Vagina (tissue), 2 donors: Measurements from ENCODE around the gene RHNO1. TPM values are rescaled to one million over a fixed set of nuclear protein-coding genes. Genes with fewer than 3 reads are reported as not detected.

Experiments used
- DNase-seq, 2 donors: peaks; one replicate each; pipeline ENCODE4 v3.0.0-alpha.2; 2017; ENCODE audit errors: extremely low spot score in 2 of 2
- H3K27ac ChIP-seq: fragments of 200-600 bp; sonication (generic); one replicate; pipeline ENCODE4 v1.5.1; 2019
- H3K27me3 ChIP-seq: fragments of 200-600 bp; sonication (generic); one replicate; pipeline ENCODE4 v1.5.1; 2019
- H3K36me3 ChIP-seq, 2 donors: fragments of 200-600 bp; sonication (generic); one replicate each; pipeline ENCODE4 v1.5.1; 2017 to 2019
- H3K4me1 ChIP-seq: fragments of 200-600 bp; sonication (generic); one replicate; pipeline ENCODE4 v1.5.1; 2019
- H3K4me3 ChIP-seq, 2 donors: fragments of 200-600 bp; sonication (generic); 1 replicate in 1 of 2; 2 replicates in 1 of 2; pipeline ENCODE4 v1.5.1; 2016 to 2019
- H3K9me3 ChIP-seq: fragments of 200-600 bp; sonication (generic); one replicate; pipeline ENCODE4 v1.5.1; 2019
- CTCF ChIP-seq, 3 experiments: fragments of 450-650 bp in 2 of 3; fragments of 200-600 bp in 1 of 3; sonication (generic) in 1 of 3; IDR thresholded peaks; one replicate each; pipeline ENCODE4 v1.5.1; 2017 to 2019; ENCODE audit warnings: antibody characterized with exemption in 3 of 3, mild to moderate bottlenecking in 2 of 3, moderate library complexity in 2 of 3
- POLR2A ChIP-seq, 2 donors: fragments of 450-650 bp; IDR thresholded peaks; one replicate each; pipeline ENCODE4 v1.6.1; 2017; ENCODE audit warnings: antibody characterized with exemption in 2 of 2, mild to moderate bottlenecking in 2 of 2, moderate library complexity in 2 of 2
- POLR2AphosphoS5 ChIP-seq, 2 donors: sonication (generic); formaldehyde crosslinking; IDR thresholded peaks; one replicate each; pipeline ENCODE4 v1.9.0; 2017; ENCODE audit warnings: antibody characterized with exemption in 2 of 2, mild to moderate bottlenecking in 2 of 2, low read depth in 1 of 2; ENCODE audit not compliant: insufficient read depth in 1 of 2
- intact Hi-C: fragments of 100-400 bp; cut with DNase I; formaldehyde crosslinking; loops from one replicate; pipeline ENCODE4 v1.15.1; 2023
- total RNA-seq: library from RNA; depleted of rRNA; stranded (reverse); fragments of >200 nt; gene quantifications from one replicate; pipeline ENCODE4 v1.2.3, GENCODE V29; 2016

The RHNO1 gene
- total RNA-seq, 1 donor from 2014 or later, result 13.8 TPM

- Histone ChIP-seq H3K36me3 (peaks cover 3 to 73% of the 10 kb centered on the region in 2 donors), H3K9me3 (no peaks in the 10 kb centered on the region), H3K27ac (no peak overlapping the region), H3K4me3 (no peak overlapping the region), H3K27me3 (no peaks in the 10 kb centered on the region), H3K4me1 (no peaks in the 10 kb centered on the region)
- no peak for DNase-seq
- intact Hi-C loops, result no loop called here
- TF ChIP-seq POLR2AphosphoS5 (IDR thresholded peaks at IDR 0.05; ENCODE audit: insufficient read depth in 1 of 2, low read depth in 1 of 2), result no peak
- TF ChIP-seq CTCF (IDR thresholded peaks at IDR 0.05), result no peak
- no peak for TF ChIP-seq POLR2A (IDR thresholded peaks at IDR 0.05)
Observed at GRCh38 chr12:2933586-2933985, 56.6 kb downstream of the RHNO1 start.

DNA sequence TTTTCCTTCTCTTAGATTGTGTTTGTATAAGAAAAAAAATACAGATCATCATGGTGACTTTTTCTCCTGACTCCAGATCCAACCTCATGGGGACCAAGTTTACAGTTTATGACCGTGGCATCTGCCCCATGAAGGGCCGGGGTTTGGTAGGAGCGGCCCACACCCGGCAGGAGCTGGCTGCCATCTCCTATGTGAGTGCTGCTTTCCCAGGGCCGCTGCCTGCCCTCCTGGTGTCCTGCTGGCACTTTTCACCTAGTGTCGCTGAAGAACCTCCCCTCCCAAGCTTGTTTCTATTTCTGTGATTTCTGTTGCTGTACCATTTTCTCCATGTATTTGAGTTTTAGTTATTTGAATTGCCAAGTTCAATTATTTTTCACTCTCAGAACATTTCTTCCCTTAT is 57.3 kb downstream of the RHNO1 start:
- Histone ChIP-seq H3K4me1 (no peaks in the 10 kb centered on the region), H3K4me3 (no peak overlapping the region), H3K9me3 (no peaks in the 10 kb centered on the region), H3K36me3 (peaks cover 3 to 75% of the 10 kb centered on the region in 2 donors), H3K27me3 (no peaks in the 10 kb centered on the region), H3K27ac (no peak overlapping the region)
- TF ChIP-seq POLR2AphosphoS5 (IDR thresholded peaks at IDR 0.05; ENCODE audit: insufficient read depth in 1 of 2, low read depth in 1 of 2) (no peak), POLR2A (IDR thresholded peaks at IDR 0.05) (no peak), CTCF (IDR thresholded peaks at IDR 0.05) (no peak)
- intact Hi-C loops, result no loop called here
- no peak for DNase-seq

GRCh38 chr12:2936301-2936700 is 59.3 kb downstream of the RHNO1 start:
- TF ChIP-seq POLR2AphosphoS5 (IDR thresholded peaks at IDR 0.05; ENCODE audit: insufficient read depth in 1 of 2, low read depth in 1 of 2) (no peak), CTCF (IDR thresholded peaks at IDR 0.05) (no peak), POLR2A (IDR thresholded peaks at IDR 0.05) (no peak)
- intact Hi-C loops, result no loop called here
- Histone ChIP-seq H3K27ac (no peak overlapping the region), H3K4me1 (no peaks in the 10 kb centered on the region), H3K36me3 (peaks cover 0 to 64% of the 10 kb centered on the region in 2 donors), H3K9me3 (no peaks in the 10 kb centered on the region), H3K27me3 (no peaks in the 10 kb centered on the region), H3K4me3 (no peak overlapping the region)
- no peak for DNase-seq

GRCh38 chr12:2937500-2937899 is 60.5 kb downstream of the RHNO1 start:
- Histone ChIP-seq H3K36me3 (peaks cover 0 to 52% of the 10 kb centered on the region in 2 donors), H3K4me1 (no peaks in the 10 kb centered on the region), H3K4me3 (no peak overlapping the region), H3K9me3 (no peaks in the 10 kb centered on the region), H3K27me3 (no peaks in the 10 kb centered on the region), H3K27ac (no peak overlapping the region)
- intact Hi-C loops, result no loop called here
- no peak for DNase-seq
- TF ChIP-seq CTCF (IDR thresholded peaks at IDR 0.05) (no peak), POLR2AphosphoS5 (IDR thresholded peaks at IDR 0.05; ENCODE audit: insufficient read depth in 1 of 2, low read depth in 1 of 2) (no peak), POLR2A (IDR thresholded peaks at IDR 0.05) (no peak)

Other genes with a start within 250 kb of the RHNO1 start
- gene FKBP4, start 82.3 kb upstream of the RHNO1 start, total RNA-seq, result 45.9 TPM
- gene ITFG2, start 64.6 kb upstream of the RHNO1 start, total RNA-seq, result 30.4 TPM
- gene NRIP2, start 42.2 kb upstream of the RHNO1 start, total RNA-seq, result 1.2 TPM
- not detected for gene TEX52, start 20.2 kb upstream of the RHNO1 start, total RNA-seq
- 8.1 TPM for gene FOXM1, start within 50 bp of the RHNO1 start, total RNA-seq
- 30.4 TPM for gene TULP3, start 13.7 kb downstream of the RHNO1 start, total RNA-seq
- 18.7 TPM for gene TEAD4, start 82.2 kb downstream of the RHNO1 start, total RNA-seq
- gene TSPAN9, start 200.2 kb downstream of the RHNO1 start, total RNA-seq, result 32.2 TPM